ENCODE measurements around the gene IFRD2. TPM values are rescaled to one million over a fixed set of nuclear protein-coding genes. Genes with fewer than 3 reads are reported as not detected.
A peak's percentile ranks its signal among the peaks of the same experiment; 100 is the strongest.

The IFRD2 gene
- total and polyA plus RNA-seq, 2 of the 8 experiments (the other 6 are each of a cell fraction or from before 2014, with no cell fraction given) = 76.7 to 88.8 TPM

- H2BK15ac ChIP-seq (ENCODE audit: low read length) = no peak overlapping the region
- ChIA-PET POLR2A (ENCODE audit: partially characterized antibody) (interaction anchor here (1.1 to 3.4 kb wide), 4 partner anchors 26 to 35 kb away, joined by 3 to 29 read pairs (median 10); partner anchors contain the start of genes HYAL2 and TUSC2), CTCF (ENCODE audit: partially characterized antibody) (interaction anchor here (0.5 to 3.4 kb wide), 5 partner anchors 8 to 394 kb away, joined by 3 to 15 read pairs (median 4); partner anchors contain the start of genes HYAL2 and LSMEM2)
- H3K56ac ChIP-seq (replicated peaks; ENCODE audit: insufficient read length, low read depth, low read length) = no peak overlapping the region
- DNase-seq (ENCODE audit: low read depth in 1 of 2, low spot score in 2 of 2) (no peak), FAIRE-seq (no peak)
- no peak overlapping the region for H2AK5ac ChIP-seq (ENCODE audit: low read depth, low read length)
- peaks cover 0 to 11% (median 6%) of the 10 kb centered on the region in 4 experiments; a peak in 5 of 7 replicates for H3K4me1 ChIP-seq (replicated peaks in 1 of 4; ENCODE audit: control insufficient read depth in 3 of 4, insufficient read depth in 4 of 4, low read length in 3 of 4)
- H3K4ac ChIP-seq (replicated peaks; ENCODE audit: insufficient read length, low read depth, low read length) = no peak overlapping the region
- H3K4me2 ChIP-seq (ENCODE audit: insufficient read depth in 1 of 2, low read depth in 2 of 2, low read length in 2 of 2) = no peak overlapping the region
- H3K36me3 ChIP-seq (ENCODE audit: control insufficient read depth in 2 of 4, insufficient read depth in 4 of 4, low read length in 3 of 4) = peaks cover 4 to 12% (median 10%) of the 10 kb centered on the region in 4 experiments
- no peak overlapping the region for H3K27ac ChIP-seq (ENCODE audit: low read depth, low read length)
- no peak overlapping the region for H2BK20ac ChIP-seq (ENCODE audit: low read length)
- peaks cover 0 to 15% of the 10 kb centered on the region in 2 experiments; a peak in 3 of 4 replicates for H3K79me2 ChIP-seq (ENCODE audit: control insufficient read depth in 1 of 2, insufficient read depth in 2 of 2, low read length in 2 of 2)
- H2AFZ ChIP-seq (ENCODE audit: low read length) = no peak overlapping the region
- 85% methylated on average over 4 of the region's 4 CpGs; no CpG with 5 or more reads in 1 of the 2 experiments for WGBS, 2 experiments (ENCODE audit: extremely low coverage in 1 of 2, insufficient coverage in 1 of 2, insufficient read length in 1 of 2, insufficient replicate concordance in 2 of 2, low coverage in 1 of 2, low lambda C conversion rate in 2 of 2, missing lambda C conversion rate in 1 of 2)
- H3K9me3 ChIP-seq (ENCODE audit: insufficient read depth in 2 of 2, low read depth in 1 of 2, low read length in 1 of 2) = no peaks in the 10 kb centered on the region
- peaks cover 15% of the 10 kb centered on the region for H3K23me2 ChIP-seq (ENCODE audit: low read depth, low read length)
- no peaks in the 10 kb centered on the region; a peak in 1 of 7 replicates for H3K27me3 ChIP-seq (replicated peaks in 1 of 4; ENCODE audit: control insufficient read depth in 3 of 4, extremely low read depth in 1 of 4, insufficient read depth in 3 of 4, low read length in 3 of 4)
- no peak overlapping the region for H2BK5ac ChIP-seq (ENCODE audit: low read depth, low read length)
- peaks cover 3% of the 10 kb centered on the region; the same call in 1 of the 2 replicates for H3K79me1 ChIP-seq (ENCODE audit: low read depth, low read length)
- H3K18ac ChIP-seq (ENCODE audit: extremely low read depth, low read length) = no peak overlapping the region
- no peak overlapping the region for H3K9ac ChIP-seq (replicated peaks in 1 of 4; ENCODE audit: extremely low read depth in 1 of 4, low read depth in 3 of 4, low read length in 3 of 4)
- no peak overlapping the region for H3K14ac ChIP-seq (ENCODE audit: insufficient read length)
- H2BK120ac ChIP-seq (replicated peaks; ENCODE audit: low read depth, low read length) = no peak overlapping the region
- no peak overlapping the region for H4K91ac ChIP-seq (replicated peaks; ENCODE audit: insufficient read length, low read length)
- peaks cover 0 to 4% of the 10 kb centered on the region in 2 experiments for H4K20me1 ChIP-seq (replicated peaks in 1 of 2; ENCODE audit: control insufficient read depth in 1 of 2, insufficient read depth in 2 of 2, low read length in 2 of 2)
- no peak overlapping the region for H4K8ac ChIP-seq (ENCODE audit: extremely low read depth, insufficient read depth, low read length)
- H2BK12ac ChIP-seq (ENCODE audit: low read depth, low read length) = 0 out of 2 replicates have a peak overlapping the region, but pooled peaks have one; percentile 17
- no peak overlapping the region for H3K23ac ChIP-seq (ENCODE audit: insufficient read length)
- no peak overlapping the region for H3K4me3 ChIP-seq (ENCODE audit: extremely low read depth in 1 of 4, insufficient read depth in 2 of 4, low read depth in 3 of 4, low read length in 4 of 4)
- H4K5ac ChIP-seq (ENCODE audit: insufficient read length, low read depth, low read length) = no peak overlapping the region
- TF ChIP-seq USF2 (IDR thresholded peaks at IDR 0.05; ENCODE audit: low read length) = no peak
- no peak for TF ChIP-seq HDAC6 (IDR thresholded peaks at IDR 0.05; ENCODE audit: low read depth, low read length)
- TF ChIP-seq NANOG (IDR thresholded peaks at IDR 0.05; ENCODE audit: insufficient read depth, low read depth, low read length, poor library complexity, severe bottlenecking) = no peak
- TF ChIP-seq MAX (IDR thresholded peaks at IDR 0.05) = no peak
- no peak for TF ChIP-seq NRF1 (IDR thresholded peaks at IDR 0.05; ENCODE audit: low read depth, low read length)
- no peak for TF ChIP-seq E2F6 (IDR thresholded peaks at IDR 0.05)
- no peak for TF ChIP-seq CEBPB (IDR thresholded peaks at IDR 0.05; ENCODE audit: low read depth, low read length)
- TF ChIP-seq TAF1 (IDR thresholded peaks at IDR 0.05; ENCODE audit: low read depth, low read length) = no peak
- no peak for TF ChIP-seq MAFK (IDR thresholded peaks at IDR 0.05; ENCODE audit: low read depth, low read length)
Measured at GRCh38 chr3:50294089-50294488, 1.9 kb upstream of the IFRD2 start.

Data from H1 (cell line).